Esophagus muscularis mucosa (tissue), 4 donors: ENCODE measurements around the gene TM4SF4.

Experiments used
- CTCF ChIP-seq, 3 experiments: fragments of 200-600 bp in 2 of 3; fragments of 450-650 bp in 1 of 3; sonication (generic) in 2 of 3; IDR thresholded peaks; one replicate each; pipeline ENCODE4 v1.5.1; 2017 to 2019; ENCODE audit warnings: antibody characterized with exemption in 3 of 3, mild to moderate bottlenecking in 2 of 3, moderate library complexity in 1 of 3
- EP300 ChIP-seq: sonication (generic); formaldehyde crosslinking; IDR thresholded peaks from one replicate; pipeline ENCODE4 v1.6.1; 2017; ENCODE audit warnings: antibody characterized with exemption
- POLR2A ChIP-seq: fragments of 450-650 bp; IDR thresholded peaks from one replicate; pipeline ENCODE4 v1.6.1; 2017; ENCODE audit warnings: antibody characterized with exemption, moderate library complexity, mild to moderate bottlenecking, low read depth
- POLR2AphosphoS5 ChIP-seq, 2 donors: sonication (generic); formaldehyde crosslinking; IDR thresholded peaks; one replicate each; pipeline ENCODE4 v1.6.1; 2017; ENCODE audit warnings: antibody characterized with exemption in 2 of 2

- TF ChIP-seq CTCF (IDR thresholded peaks at IDR 0.05) (no peak), POLR2AphosphoS5 (IDR thresholded peaks at IDR 0.05) (no peak), POLR2A (no peak), EP300 (no peak)
Measured at GRCh38 chr3:149545049-149545448, 70.6 kb downstream of the TM4SF4 start.
